Prostate gland (tissue), 2 donors: ENCODE measurements around the gene MUC21. TPM values are rescaled to one million over a fixed set of nuclear protein-coding genes. Genes with fewer than 3 reads are reported as not detected.
"Not testable (repeated sequence)": the region's sequence is repeated elsewhere in the genome, so short reads cannot be mapped to it uniquely, and the experiment has no call there.

Experiments used
- DNase-seq: peaks from one replicate; pipeline ENCODE4 v3.0.0-alpha.2; 2019; ENCODE audit warnings: low spot score
- H3K27ac ChIP-seq, 2 donors: fragments of 200-600 bp; sonication (generic); 2 replicates each; pipeline ENCODE4 v1.5.1; 2017 to 2019
- H3K27me3 ChIP-seq: fragments of 200-600 bp; sonication (generic); replicated peaks from 2 replicates; pipeline ENCODE4 v1.5.1; 2019; ENCODE audit not compliant: insufficient read depth
- H3K36me3 ChIP-seq, 2 donors: fragments of 200-600 bp; sonication (generic); 1 replicate in 1 of 2; 2 replicates in 1 of 2; pipeline versions ENCODE4 v1.5.1 to v1.8.1; 2017 to 2019
- H3K4me1 ChIP-seq: fragments of 200-600 bp; sonication (generic); replicated peaks from 2 replicates; pipeline ENCODE4 v1.5.1; 2019
- H3K4me3 ChIP-seq, 2 donors: fragments of 200-600 bp; sonication (generic); 2 replicates each; pipeline ENCODE4 v1.5.1; 2017 to 2019
- H3K9me3 ChIP-seq: fragments of 200-600 bp; sonication (generic); 2 replicates; pipeline ENCODE4 v1.5.1; 2017
- POLR2A ChIP-seq: fragments of 450-650 bp; IDR thresholded peaks from one replicate; pipeline ENCODE4 v1.6.1; 2016; ENCODE audit warnings: antibody characterized with exemption, mild to moderate bottlenecking
- POLR2AphosphoS5 ChIP-seq: sonication (generic); formaldehyde crosslinking; IDR thresholded peaks from one replicate; pipeline ENCODE4 v1.6.1; 2017; ENCODE audit warnings: antibody characterized with exemption
- WGBS: methylation state at CpG from one replicate; pipeline ENCODE4 v1.1.5; 2018; 5-methylcytosine and 5-hydroxymethylcytosine counted together
- intact Hi-C: fragments of 100-400 bp; cut with DNase I; formaldehyde crosslinking; loops from one replicate; pipeline ENCODE4 v1.14.2; 2022
- total RNA-seq, 2 donors: library from RNA; depleted of rRNA; stranded (reverse); fragments of >200 nt; gene quantifications; one replicate each; pipeline ENCODE4 v1.1.0, GENCODE V29; 2016
- TF ChIP-seq, protein P1 (sequence below), 4 experiments: fragments of 200-600 bp in 2 of 4; fragments of 450-650 bp in 2 of 4; sonication (generic) in 2 of 4; IDR thresholded peaks; 1 replicate in 3 of 4; 2 replicates in 1 of 4; pipeline ENCODE4 v1.5.1; 2016 to 2019; ENCODE audit warnings: antibody characterized with exemption in 4 of 4, mild to moderate bottlenecking in 2 of 4, moderate library complexity in 2 of 4

Gene MUC21
- total RNA-seq, 2 donors from 2014 or later = 0.28 TPM; not detected in 1

DNA sequence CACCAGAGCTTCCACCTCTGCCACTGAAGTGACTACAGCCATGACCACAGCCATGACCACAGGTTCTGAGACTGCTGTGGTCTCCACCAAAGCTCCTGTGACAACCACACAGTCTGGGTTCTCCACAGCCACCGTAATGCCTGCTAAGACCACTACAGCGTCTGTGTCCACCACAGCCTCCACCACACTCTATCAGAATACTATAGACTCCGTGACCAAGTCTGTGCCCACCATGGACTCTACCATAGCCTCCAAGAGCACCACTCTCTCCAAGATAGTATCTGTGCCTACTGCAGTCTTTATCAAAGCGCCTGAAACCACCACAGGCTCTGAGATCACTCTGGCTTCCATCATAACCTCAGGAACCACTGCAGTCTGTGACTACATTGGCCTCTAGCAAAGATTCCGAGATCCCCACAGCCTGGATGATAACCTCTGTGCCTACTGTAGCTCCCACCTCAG lies 18.3 kb upstream of the MUC21 start:
- no peaks in the 10 kb centered on the region for H3K36me3 ChIP-seq
- TF ChIP-seq, protein P1, sequence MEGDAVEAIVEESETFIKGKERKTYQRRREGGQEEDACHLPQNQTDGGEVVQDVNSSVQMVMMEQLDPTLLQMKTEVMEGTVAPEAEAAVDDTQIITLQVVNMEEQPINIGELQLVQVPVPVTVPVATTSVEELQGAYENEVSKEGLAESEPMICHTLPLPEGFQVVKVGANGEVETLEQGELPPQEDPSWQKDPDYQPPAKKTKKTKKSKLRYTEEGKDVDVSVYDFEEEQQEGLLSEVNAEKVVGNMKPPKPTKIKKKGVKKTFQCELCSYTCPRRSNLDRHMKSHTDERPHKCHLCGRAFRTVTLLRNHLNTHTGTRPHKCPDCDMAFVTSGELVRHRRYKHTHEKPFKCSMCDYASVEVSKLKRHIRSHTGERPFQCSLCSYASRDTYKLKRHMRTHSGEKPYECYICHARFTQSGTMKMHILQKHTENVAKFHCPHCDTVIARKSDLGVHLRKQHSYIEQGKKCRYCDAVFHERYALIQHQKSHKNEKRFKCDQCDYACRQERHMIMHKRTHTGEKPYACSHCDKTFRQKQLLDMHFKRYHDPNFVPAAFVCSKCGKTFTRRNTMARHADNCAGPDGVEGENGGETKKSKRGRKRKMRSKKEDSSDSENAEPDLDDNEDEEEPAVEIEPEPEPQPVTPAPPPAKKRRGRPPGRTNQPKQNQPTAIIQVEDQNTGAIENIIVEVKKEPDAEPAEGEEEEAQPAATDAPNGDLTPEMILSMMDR (IDR thresholded peaks at IDR 0.05) = no peak
- TF ChIP-seq POLR2AphosphoS5 (no peak), POLR2A (no peak)
- H3K4me1 ChIP-seq = no peaks in the 10 kb centered on the region
- intact Hi-C loops = no loop called here
- 88% methylated on average over 5 of the region's 5 CpGs for WGBS
- H3K4me3 ChIP-seq = no peak overlapping the region
- no peak overlapping the region for H3K27ac ChIP-seq
- no peaks in the 10 kb centered on the region for H3K27me3 ChIP-seq
- no peak for DNase-seq
- H3K9me3 ChIP-seq = no peaks in the 10 kb centered on the region

DNA sequence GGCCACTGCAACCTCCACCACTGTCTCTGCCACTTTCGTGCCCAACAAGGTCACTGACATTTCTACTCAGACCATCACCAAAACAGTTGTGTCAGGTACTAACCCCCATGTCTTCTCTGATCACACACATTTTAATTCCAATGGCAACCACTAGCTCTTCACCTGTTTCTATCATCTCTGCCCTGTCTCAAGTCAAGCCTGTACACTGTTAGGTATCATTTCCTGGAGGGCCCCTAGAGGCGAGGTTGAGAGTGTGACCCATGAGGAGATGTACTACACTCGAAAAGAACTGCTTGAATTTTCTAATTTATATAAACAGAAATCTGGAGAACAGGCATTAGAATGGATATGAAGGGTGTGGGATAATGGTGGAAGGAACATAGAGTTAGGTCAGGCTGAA lies 17.4 kb upstream of the MUC21 start:
- TF ChIP-seq POLR2AphosphoS5 (no peak), POLR2A (no peak)
- TF ChIP-seq, protein P1 (IDR thresholded peaks at IDR 0.05) = no peak
- DNase-seq = no peak
- Histone ChIP-seq H3K36me3 (no peaks in the 10 kb centered on the region), H3K27ac (no peak overlapping the region), H3K27me3 (no peaks in the 10 kb centered on the region), H3K4me1 (no peaks in the 10 kb centered on the region), H3K4me3 (no peak overlapping the region), H3K9me3 (no peaks in the 10 kb centered on the region)
- 72% methylated on average over 3 of the region's 3 CpGs for WGBS
- intact Hi-C loops = no loop called here

DNA sequence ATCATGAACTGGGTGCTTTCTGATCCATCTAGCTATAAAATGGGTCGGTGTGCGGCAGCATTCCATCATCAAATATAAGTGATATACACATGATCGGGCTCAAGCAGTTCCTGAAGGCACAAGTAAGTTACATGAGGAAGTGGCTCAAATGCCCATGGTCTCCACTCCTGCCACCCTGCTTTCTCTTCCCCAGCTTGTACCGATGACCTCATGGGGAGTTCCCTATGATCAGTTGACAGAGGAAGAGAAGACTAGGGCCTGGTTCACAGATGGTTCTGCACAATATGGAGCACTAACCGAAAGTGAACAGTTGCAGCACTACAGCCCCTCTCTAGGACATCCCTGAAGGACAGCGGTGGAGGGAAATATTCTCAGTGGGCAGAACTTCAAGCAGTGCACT lies 14.3 kb upstream of the MUC21 start:
- H3K9me3 ChIP-seq, DNase-seq: not testable (repeated sequence)
- WGBS = 96% methylated on average over 6 of the region's 6 CpGs

DNA sequence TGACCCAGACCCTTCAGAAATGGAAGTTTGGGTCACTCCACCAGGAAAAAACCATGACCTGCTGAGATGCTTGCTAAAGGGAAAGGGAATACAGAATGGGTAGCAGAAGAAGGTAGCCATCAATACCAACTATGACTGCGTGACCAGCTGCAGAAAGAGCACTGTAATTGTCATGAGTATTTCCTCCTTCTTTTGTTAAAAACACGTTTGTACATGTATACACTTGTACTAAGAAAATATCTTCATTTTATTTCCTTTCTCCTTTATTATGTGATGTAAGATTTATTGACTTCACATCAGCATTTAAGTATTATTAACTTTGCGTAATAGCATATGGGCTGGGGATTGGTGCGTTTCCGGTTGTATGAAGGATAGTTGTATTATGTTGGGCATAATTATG lies 12.6 kb upstream of the MUC21 start:
- no peak overlapping the region for H3K4me3 ChIP-seq
- no peak overlapping the region for H3K27ac ChIP-seq
- no peaks in the 10 kb centered on the region for H3K27me3 ChIP-seq
- no peaks in the 10 kb centered on the region for H3K4me1 ChIP-seq
- H3K36me3 ChIP-seq = no peaks in the 10 kb centered on the region
- 62% methylated on average over 5 of the region's 5 CpGs for WGBS
- H3K9me3 ChIP-seq = no peaks in the 10 kb centered on the region
- DNase-seq = no peak
- TF ChIP-seq POLR2A = no peak
- TF ChIP-seq, protein P1 (IDR thresholded peaks at IDR 0.05) = no peak
- TF ChIP-seq POLR2AphosphoS5 = no peak
- intact Hi-C loops = no loop called here

More for the DNA sequence above, 14.3 kb upstream of the MUC21 start:
- intact Hi-C loops, H3K36me3 ChIP-seq, H3K27ac ChIP-seq, H3K4me1 ChIP-seq, H3K27me3 ChIP-seq, H3K4me3 ChIP-seq: not testable (repeated sequence)

DNA sequence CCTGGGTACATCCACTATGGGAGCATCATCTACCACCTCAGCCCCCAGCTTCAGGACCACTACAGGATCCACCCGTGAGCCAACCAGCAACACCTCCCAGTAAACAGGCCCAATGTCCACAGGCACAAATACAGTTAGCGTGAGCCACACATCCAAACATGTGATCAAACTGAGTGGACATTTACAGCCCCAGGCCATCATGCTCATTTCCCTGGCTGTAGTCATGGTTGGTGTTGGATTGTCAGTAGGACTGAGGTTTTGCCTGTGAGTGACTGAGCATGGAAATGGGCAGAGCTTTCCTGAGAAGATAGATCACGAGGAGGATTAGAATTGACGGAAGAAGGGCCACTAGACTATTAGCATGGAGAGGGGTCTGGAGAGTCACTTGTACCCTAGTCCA lies 10.7 kb upstream of the MUC21 start:
- Histone ChIP-seq H3K4me1 (no peaks in the 10 kb centered on the region), H3K27me3 (no peaks in the 10 kb centered on the region), H3K9me3 (no peaks in the 10 kb centered on the region), H3K4me3 (no peak overlapping the region), H3K27ac (no peak overlapping the region), H3K36me3 (no peaks in the 10 kb centered on the region)
- 94% methylated on average over 4 of the region's 4 CpGs for WGBS
- intact Hi-C loops = no loop called here
- no peak for DNase-seq
- TF ChIP-seq POLR2AphosphoS5 (no peak), POLR2A (no peak)
- TF ChIP-seq, protein P1 (IDR thresholded peaks at IDR 0.05) = no peak
